GM19035 (cell line): ENCODE measurements around the gene RPIA.
"Not testable (repeated sequence)": the region's sequence is repeated elsewhere in the genome, so short reads cannot be mapped to it uniquely, and the experiment has no call there.

ENCODE experiments used
- ATAC-seq: cut with Tn5 transposase; IDR thresholded peaks from one replicate; pipeline ENCODE4 v1.9.1; 2021; ENCODE audit not compliant: unreplicated experiment

Gene RPIA

DNA sequence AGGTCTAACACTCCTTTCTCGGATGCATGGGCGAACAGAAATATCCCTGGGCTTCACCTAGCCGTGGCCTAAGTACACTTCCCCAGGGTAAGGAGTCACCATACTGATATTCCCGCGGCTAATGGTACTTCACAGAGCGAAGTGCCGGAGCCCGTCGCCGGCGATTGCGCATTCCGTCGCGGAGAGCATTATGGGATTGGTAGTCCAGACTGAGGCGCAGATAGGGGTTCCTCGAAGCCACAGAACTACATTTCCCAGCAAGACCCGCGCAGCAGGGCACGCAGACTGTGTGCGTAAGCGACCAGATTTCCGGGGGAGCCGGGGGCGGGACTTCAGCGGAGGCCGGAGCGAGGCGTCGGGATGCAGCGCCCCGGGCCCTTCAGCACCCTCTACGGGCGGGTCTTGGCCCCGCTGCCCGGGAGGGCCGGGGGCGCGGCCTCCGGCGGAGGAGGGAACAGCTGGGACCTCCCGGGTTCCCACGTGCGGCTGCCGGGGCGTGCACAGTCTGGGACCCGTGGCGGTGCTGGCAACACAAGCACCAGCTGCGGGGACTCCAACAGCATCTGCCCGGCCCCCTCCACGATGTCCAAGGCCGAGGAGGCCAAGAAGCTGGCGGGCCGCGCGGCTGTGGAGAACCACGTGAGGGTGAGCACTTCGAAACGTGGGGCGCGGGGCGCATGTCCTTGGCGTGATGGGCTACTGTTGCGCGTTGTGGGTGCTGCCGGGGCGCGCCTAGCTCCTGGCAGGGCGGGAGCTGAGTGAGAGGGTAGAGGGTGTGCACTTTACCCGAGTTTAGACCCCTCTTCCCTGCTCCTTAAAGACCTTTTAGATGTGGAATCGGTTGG lies at the start of gene RPIA:
RPIA (plus strand) TSS at position 335 of the 845 bp plus-strand sequence; CDS start at position 361, 26 bp downstream.
- peak; percentile 91 for ATAC-seq

GRCh38 chr2:88642278-88642677 lies 49.2 kb upstream of the RPIA start:
- ATAC-seq, result no peak

GRCh38 chr2:88645291-88645882 lies 46.1 kb upstream of the RPIA start:
- not testable (repeated sequence) for ATAC-seq

DNA sequence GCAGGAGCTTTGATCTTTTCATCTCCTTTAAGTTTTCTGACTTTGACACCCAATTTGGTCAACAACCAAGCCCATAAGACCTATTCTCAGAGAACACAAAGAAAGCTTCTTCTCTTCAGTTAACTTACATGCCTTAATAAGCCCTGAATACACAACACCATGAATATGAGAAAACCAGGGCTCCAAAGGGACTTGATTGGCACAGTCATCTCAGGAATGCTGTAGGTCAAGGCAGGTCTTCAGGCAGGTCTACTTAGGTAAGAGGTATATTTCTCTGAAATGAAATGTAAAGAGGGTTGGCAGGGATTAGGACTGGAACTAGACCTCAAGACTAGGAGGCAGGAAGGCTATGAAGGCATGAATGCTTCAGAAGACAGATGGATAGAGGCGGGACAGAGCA lies 39.8 kb upstream of the RPIA start:
- no peak for ATAC-seq

GRCh38 chr2:88654714-88655113 lies 36.8 kb upstream of the RPIA start:
- no peak for ATAC-seq

DNA sequence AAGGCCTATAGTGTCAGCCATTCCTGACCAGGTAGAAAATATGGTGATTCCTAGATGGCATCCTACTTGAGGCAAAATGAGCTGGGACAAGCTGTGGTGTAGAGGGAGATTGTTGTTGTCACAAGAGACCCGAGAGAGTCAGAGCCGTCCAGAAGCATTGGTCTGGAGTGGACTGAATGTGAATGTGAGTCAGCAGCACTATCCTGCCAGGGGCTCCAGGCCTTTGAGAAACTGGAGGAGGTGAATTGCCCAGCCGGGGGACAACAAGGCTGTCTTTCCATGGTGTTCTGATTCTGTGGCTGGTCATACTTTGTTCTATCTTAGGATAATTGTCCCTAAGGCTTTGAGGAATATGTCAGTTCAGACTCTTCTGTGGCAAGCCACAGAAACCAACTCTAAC lies 34.8 kb upstream of the RPIA start:
- no peak for ATAC-seq

GRCh38 chr2:88657131-88657530 lies 34.3 kb upstream of the RPIA start:
- no peak for ATAC-seq

GRCh38 chr2:88658326-88658725 lies 33.1 kb upstream of the RPIA start:
- ATAC-seq, result no peak

- no peak for ATAC-seq
Observed at GRCh38 chr2:88658881-88659537, 32.5 kb upstream of the RPIA start.

DNA sequence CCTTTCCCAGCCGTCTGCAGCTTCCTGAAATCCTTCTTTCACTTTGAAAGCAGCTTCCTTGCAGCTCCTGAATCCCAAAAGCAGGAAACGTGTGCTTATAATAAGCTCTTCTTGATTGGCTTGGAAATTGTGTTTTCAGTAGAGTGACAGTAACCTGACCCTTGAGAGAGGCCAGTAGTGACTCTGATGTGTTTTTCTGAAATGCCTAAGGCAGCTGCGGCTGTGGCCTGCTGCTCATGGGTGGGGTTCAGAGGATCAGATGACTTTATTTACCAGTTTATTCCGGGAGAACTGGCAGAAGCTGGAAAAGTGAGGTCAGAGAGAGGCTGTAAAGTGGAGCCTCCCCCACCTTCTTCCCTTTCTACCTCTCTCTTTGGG lies 31.9 kb upstream of the RPIA start:
- ATAC-seq, result no peak

GRCh38 chr2:88660622-88661021 lies 30.9 kb upstream of the RPIA start:
- ATAC-seq, result no peak

GRCh38 chr2:88666576-88666975 lies 24.9 kb upstream of the RPIA start:
- no peak for ATAC-seq

- ATAC-seq, result no peak
Observed at GRCh38 chr2:88667219-88667618, 24.3 kb upstream of the RPIA start.

DNA sequence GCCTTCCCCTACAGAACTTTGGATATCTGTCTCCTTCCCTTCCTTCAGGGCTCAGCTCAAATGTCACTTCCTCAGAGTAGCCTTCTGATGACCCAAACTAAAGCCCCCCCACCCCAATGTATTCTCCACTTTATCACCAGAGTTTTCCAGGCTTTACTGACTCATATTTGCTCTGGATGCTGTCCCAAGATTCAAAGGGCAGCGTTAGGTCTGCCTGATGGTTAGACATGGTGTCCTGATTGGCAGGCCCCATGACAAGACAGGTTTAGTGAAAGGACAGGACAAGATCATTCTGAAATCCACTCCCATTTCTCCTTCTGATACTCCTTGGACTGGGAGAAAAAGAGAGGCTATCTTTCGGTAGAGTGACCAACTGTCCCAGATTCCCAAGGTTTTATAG lies 22.6 kb upstream of the RPIA start:
- ATAC-seq, result no peak

DNA sequence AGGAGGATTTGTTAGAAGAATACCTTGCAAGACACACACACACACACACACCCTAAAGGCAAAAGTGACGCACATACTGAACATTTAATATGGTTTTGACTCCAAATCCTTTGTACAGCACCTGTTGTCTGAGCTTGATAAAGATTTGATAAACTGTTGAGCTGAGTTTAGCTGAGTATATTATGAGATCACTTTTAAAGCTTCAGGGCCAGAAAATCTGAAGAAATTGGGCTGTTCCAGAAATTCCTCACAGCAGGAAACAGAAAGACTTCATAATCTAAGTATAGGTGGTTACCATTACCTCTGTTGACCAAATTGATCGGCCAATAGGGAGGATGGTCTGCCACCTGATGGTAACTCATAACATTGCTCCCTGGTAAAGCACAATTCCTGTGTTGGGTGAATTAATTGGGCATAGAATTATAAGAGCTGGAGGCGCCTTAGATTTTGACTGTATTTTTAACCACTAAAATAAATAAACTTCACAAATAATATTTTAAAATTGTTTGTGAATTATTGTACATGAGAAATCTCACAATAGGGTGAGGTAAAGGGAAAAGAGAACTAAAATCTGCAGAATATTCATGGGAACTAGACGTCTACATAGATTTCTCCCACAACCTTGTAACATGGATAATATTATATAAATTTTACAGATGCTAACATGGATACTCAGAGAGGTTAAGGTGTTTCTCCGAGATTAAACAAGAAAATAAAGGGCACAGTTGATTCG lies 21.8 kb upstream of the RPIA start:
- peak; percentile 66 for ATAC-seq

- ATAC-seq, result peak; percentile 64
Observed at GRCh38 chr2:88671786-88672427, 19.6 kb upstream of the RPIA start.

DNA sequence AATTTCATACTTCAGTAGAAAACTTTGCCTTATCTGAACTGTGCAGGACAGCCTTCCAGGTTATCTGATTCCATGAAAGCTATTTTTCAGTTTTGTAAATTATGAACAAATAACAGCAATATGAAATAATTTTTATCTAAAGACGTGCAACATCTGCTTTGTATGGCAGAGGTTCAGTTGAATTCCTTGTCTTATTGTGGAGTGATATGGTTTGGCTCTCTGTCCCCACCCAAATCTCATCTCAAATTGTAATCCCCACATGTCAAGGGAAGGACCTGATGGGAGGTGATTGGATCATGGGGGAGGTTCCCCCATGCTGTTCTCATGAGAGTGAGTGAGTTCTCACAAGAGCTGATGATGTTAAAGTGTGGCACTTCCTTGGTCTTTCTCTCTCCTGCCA lies 18.1 kb upstream of the RPIA start:
- ATAC-seq, result no peak

- no peak for ATAC-seq
Observed at GRCh38 chr2:88680266-88680902, 11.1 kb upstream of the RPIA start.

GRCh38 chr2:88680916-88681315 lies 10.6 kb upstream of the RPIA start:
- no peak for ATAC-seq
